Lower lobe of right lung (tissue), 2 donors: ENCODE data around the gene POFUT2. TPM values are rescaled to one million over a fixed set of nuclear protein-coding genes. Genes with fewer than 3 reads are reported as not detected.

Experiments used
- ATAC-seq, 2 donors: fragments of 200-7000 bp; cut with Tn5 transposase; one replicate each; pipeline ENCODE4 v1.9.1; 2020 to 2022; ENCODE audit warnings: mild to moderate bottlenecking in 2 of 2, moderate library complexity in 2 of 2
- DNase-seq: peaks from one replicate; pipeline ENCODE4 v3.0.0-alpha.2; 2020
- H3K27ac ChIP-seq: fragments of 200-600 bp; one replicate; pipeline ENCODE4 v1.8.0; 2022
- H3K27me3 ChIP-seq: fragments of 200-600 bp; one replicate; pipeline ENCODE4 v1.8.0; 2022; ENCODE audit warnings: low read depth
- H3K36me3 ChIP-seq: fragments of 200-600 bp; one replicate; pipeline ENCODE4 v1.8.0; 2022; ENCODE audit warnings: mild to moderate bottlenecking
- H3K4me1 ChIP-seq: fragments of 200-600 bp; one replicate; pipeline ENCODE4 v1.8.0; 2022
- H3K4me3 ChIP-seq: fragments of 200-600 bp; one replicate; pipeline ENCODE4 v1.8.0; 2022; ENCODE audit warnings: mild to moderate bottlenecking
- H3K9me3 ChIP-seq: fragments of 200-600 bp; one replicate; pipeline ENCODE4 v1.8.0; 2022
- CTCF ChIP-seq: fragments of 200-600 bp; IDR thresholded peaks from one replicate; pipeline ENCODE4 v1.8.0; 2022; ENCODE audit warnings: antibody characterized with exemption, mild to moderate bottlenecking
- intact Hi-C: fragments of 100-400 bp; cut with DNase I; formaldehyde crosslinking; loops from one replicate; pipeline ENCODE4 v1.11.0; 2022
- total RNA-seq: library from RNA; stranded (reverse); fragmentation: NEBNext Ultra II Directional; extraction: Animal tissue kit (Norgen Biotek cat#: 25700); gene quantifications from one replicate; pipeline ENCODE4 v1.2.1, GENCODE V29; 2021
- donor health status: DM: no; HTN: yes; CAD: no; lungs with severe emphysema.

POFUT2 gene
- total RNA-seq, 1 donor from 2014 or later, result 29.1 TPM

DNA sequence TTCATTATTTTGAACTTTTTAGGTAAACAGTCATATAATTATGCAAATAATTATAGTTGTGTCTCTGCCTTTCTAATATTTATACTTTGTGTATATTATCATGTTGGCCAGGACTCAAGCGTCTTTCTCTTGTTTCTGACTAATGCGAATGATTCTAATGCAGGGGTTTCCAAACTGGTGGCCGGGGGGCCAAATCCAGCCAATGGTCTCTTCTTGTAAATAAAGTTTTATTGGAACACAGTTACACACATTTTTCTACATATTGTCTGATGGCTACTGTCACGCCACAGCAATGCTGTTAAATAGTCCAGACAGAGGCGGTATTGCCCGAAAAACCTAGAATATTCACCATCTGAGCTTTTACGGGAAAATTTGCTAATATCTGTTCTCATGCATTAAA lies 8.9 kb upstream of the POFUT2 start:
- no peaks in the 10 kb centered on the region for H3K9me3 ChIP-seq
- H3K27me3 ChIP-seq, result no peaks in the 10 kb centered on the region
- no peak for ATAC-seq
- no peaks in the 10 kb centered on the region for H3K36me3 ChIP-seq
- peak overlapping the region; percentile 92 for H3K27ac ChIP-seq
- peaks cover 60% of the 10 kb centered on the region for H3K4me1 ChIP-seq
- no peak for TF ChIP-seq CTCF
- no peak overlapping the region for H3K4me3 ChIP-seq
- DNase-seq, result no peak
- intact Hi-C loops, result loop anchor here (10.0 kb wide), 1 partner anchor 138 kb away; no protein-coding TSS in a partner anchor

- Histone ChIP-seq H3K27ac (peak overlapping the region; percentile 92), H3K27me3 (no peaks in the 10 kb centered on the region), H3K9me3 (no peaks in the 10 kb centered on the region), H3K4me1 (peaks cover 51% of the 10 kb centered on the region), H3K4me3 (no peak overlapping the region), H3K36me3 (no peaks in the 10 kb centered on the region)
- TF ChIP-seq CTCF, result no peak
- peak; percentile 16 for DNase-seq
- ATAC-seq, result no peak
- intact Hi-C loops, result loop anchor here (10.0 kb wide), 1 partner anchor 139 kb away; no protein-coding TSS in a partner anchor
Measured at GRCh38 chr21:45295576-45296365, 8.1 kb upstream of the POFUT2 start.

DNA sequence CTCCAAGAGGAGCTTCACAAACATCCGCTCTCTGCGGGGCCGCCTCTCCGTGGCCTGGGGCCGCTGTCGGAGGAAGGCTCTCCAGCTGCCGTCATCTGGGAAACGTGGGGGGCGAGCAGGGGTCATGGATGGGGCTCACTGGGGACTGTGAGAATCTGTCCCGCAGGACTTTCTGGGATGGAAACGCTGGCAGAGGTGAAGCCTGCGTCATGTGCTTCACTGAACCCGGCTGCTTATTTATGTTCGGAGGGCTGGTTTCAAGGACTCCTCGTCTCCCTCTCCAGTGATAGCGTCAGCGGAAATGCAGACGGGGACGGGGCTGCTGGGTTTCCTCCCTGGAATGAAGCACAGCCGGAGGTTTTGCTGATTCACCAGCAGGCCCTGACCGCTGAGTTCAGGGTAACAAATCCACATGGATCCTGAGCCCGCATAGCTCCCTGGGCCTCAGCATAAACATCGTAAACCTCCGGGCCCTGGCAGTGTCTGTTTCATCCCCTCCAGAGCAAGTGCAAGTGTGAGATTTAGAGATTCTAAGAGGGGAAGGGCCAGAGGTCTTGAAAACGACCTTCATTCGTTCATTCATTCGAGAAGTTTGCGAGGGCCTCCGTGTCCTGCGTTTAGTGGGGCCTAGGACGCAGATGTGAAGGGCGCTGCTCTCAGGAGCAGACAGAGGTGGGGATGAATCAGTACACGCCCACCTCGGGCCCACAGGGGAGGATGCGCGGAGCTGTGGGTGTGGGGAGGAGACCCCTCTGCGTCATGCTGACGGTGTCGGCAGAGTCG lies 7.0 kb upstream of the POFUT2 start:
- intact Hi-C loops, result loop anchor here (10.0 kb wide), 1 partner anchor 140 kb away; no protein-coding TSS in a partner anchor
- Histone ChIP-seq H3K36me3 (no peaks in the 10 kb centered on the region), H3K9me3 (no peaks in the 10 kb centered on the region), H3K27ac (peak overlapping the region; percentile 92), H3K4me1 (peaks cover 40% of the 10 kb centered on the region), H3K4me3 (no peak overlapping the region), H3K27me3 (no peaks in the 10 kb centered on the region)
- peak; percentile 68 to 71 for ATAC-seq
- TF ChIP-seq CTCF, result no peak
- DNase-seq, result peak; percentile 64

GRCh38 chr21:45293726-45294401 lies 6.2 kb upstream of the POFUT2 start:
- no peaks in the 10 kb centered on the region for H3K36me3 ChIP-seq
- H3K4me1 ChIP-seq, result peaks cover 41% of the 10 kb centered on the region
- no peak overlapping the region for H3K4me3 ChIP-seq
- H3K9me3 ChIP-seq, result no peaks in the 10 kb centered on the region
- H3K27me3 ChIP-seq, result no peaks in the 10 kb centered on the region
- intact Hi-C loops, result loop anchor here (10.0 kb wide), 1 partner anchor 141 kb away; no protein-coding TSS in a partner anchor
- DNase-seq (peak; percentile 47), ATAC-seq (peak; percentile 0 to 1)
- TF ChIP-seq CTCF, result no peak
- H3K27ac ChIP-seq, result peak overlapping the region; percentile 92

DNA sequence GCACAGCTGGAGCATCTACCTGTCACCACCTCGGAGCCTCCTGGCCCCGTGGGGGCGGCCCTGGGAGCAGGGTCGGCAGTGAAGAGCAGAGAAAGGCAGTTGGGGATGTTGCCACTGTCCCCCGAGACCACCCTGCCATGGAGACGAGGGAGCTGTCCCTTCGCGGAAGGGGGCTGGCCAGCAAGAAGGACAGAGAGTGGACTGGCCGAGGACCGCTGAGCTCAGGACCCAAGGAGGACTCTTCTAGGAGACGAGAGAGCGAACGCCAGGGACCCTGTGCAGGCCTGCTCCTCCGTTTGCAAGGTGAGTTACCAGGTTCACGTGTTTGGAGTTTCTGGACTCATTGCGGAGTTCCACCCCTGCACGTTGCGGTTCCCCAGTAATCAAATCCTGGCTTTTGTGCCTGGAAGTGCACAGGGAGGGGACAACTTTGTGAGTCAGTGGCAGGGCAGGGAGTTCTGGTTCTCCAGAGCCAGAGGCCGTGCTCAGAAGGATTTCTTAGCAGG lies 5.6 kb upstream of the POFUT2 start:
- no peaks in the 10 kb centered on the region for H3K9me3 ChIP-seq
- H3K4me1 ChIP-seq, result peaks cover 47% of the 10 kb centered on the region
- peak overlapping the region; percentile 92 for H3K27ac ChIP-seq
- no peak for TF ChIP-seq CTCF
- ATAC-seq (no peak), DNase-seq (peak; percentile 43)
- no peak overlapping the region for H3K4me3 ChIP-seq
- H3K27me3 ChIP-seq, result no peaks in the 10 kb centered on the region
- no peaks in the 10 kb centered on the region for H3K36me3 ChIP-seq
- intact Hi-C loops, result loop anchor here (10.0 kb wide), 1 partner anchor 142 kb away; no protein-coding TSS in a partner anchor
